ENCODE measurements around the gene SYNGR2. TPM values are rescaled to one million over a fixed set of nuclear protein-coding genes. Genes with fewer than 3 reads are reported as not detected.

The SYNGR2 gene
- total RNA-seq, 2 donors from 2014 or later = 133 to 284 TPM

- no peak for TF ChIP-seq CTCF (IDR thresholded peaks at IDR 0.05)
- no peak for TF ChIP-seq POLR2A (IDR thresholded peaks at IDR 0.05)
- no peak for TF ChIP-seq POLR2AphosphoS5 (IDR thresholded peaks at IDR 0.05)
- Histone ChIP-seq H3K27ac (peak overlapping the region in 1 of 2 donors; percentile 90), H3K4me3 (no peak overlapping the region), H3K4me1 (replicated peaks) (peaks cover 12% of the 10 kb centered on the region), H3K9me3 (no peaks in the 10 kb centered on the region), H3K36me3 (no peaks in the 10 kb centered on the region), H3K27me3 (replicated peaks; ENCODE audit: insufficient read depth) (no peaks in the 10 kb centered on the region)
- WGBS = 78% methylated on average over 6 of the region's 6 CpGs
- no peak for DNase-seq (ENCODE audit: low spot score)
- intact Hi-C loops (cut with DNase I) = no loop called here
Observed at GRCh38 chr17:78126895-78127238, 41.5 kb upstream of the SYNGR2 start.

- intact Hi-C loops (cut with DNase I) = no loop called here
- H3K27ac ChIP-seq = peak overlapping the region; percentile 75 to 90
- no peak for DNase-seq (ENCODE audit: low spot score)
- no peaks in the 10 kb centered on the region for H3K36me3 ChIP-seq
- no peaks in the 10 kb centered on the region for H3K27me3 ChIP-seq (replicated peaks; ENCODE audit: insufficient read depth)
- WGBS = 33% methylated on average over 25 of the region's 25 CpGs
- TF ChIP-seq POLR2A (IDR thresholded peaks at IDR 0.05) (no peak), POLR2AphosphoS5 (IDR thresholded peaks at IDR 0.05) (no peak), CTCF (IDR thresholded peaks at IDR 0.05) (no peak)
- H3K9me3 ChIP-seq = no peaks in the 10 kb centered on the region
- H3K4me1 ChIP-seq (replicated peaks) = peaks cover 12% of the 10 kb centered on the region
- H3K4me3 ChIP-seq = peak overlapping the region; percentile 57 to 89
Observed at GRCh38 chr17:78127239-78127887, 41.0 kb upstream of the SYNGR2 start.

- DNase-seq (ENCODE audit: low spot score) = peak; percentile 70
Observed at GRCh38 chr17:78127888-78128550, 40.4 kb upstream of the SYNGR2 start.

GRCh38 chr17:78128551-78129350 lies 39.6 kb upstream of the SYNGR2 start, which contains the start of gene TMC6:
TMC6 (minus strand) TSS chr17:78128755; CDS start chr17:78126832, 1,923 bp downstream.
- H3K4me1 ChIP-seq (replicated peaks) = peaks cover 12% of the 10 kb centered on the region
- DNase-seq (ENCODE audit: low spot score) = peak; percentile 59
- TF ChIP-seq CTCF (IDR thresholded peaks at IDR 0.05) = no peak
- peak; percentile 72 for TF ChIP-seq POLR2A (IDR thresholded peaks at IDR 0.05)
- TF ChIP-seq POLR2AphosphoS5 (IDR thresholded peaks at IDR 0.05) = peak; percentile 15

More at GRCh38 chr17:78127888-78128550, 40.4 kb upstream of the SYNGR2 start:
- Histone ChIP-seq H3K36me3 (no peaks in the 10 kb centered on the region), H3K9me3 (no peaks in the 10 kb centered on the region), H3K27ac (peak overlapping the region; percentile 75 to 90), H3K4me1 (replicated peaks) (peaks cover 12% of the 10 kb centered on the region), H3K4me3 (peak overlapping the region; percentile 57 to 89), H3K27me3 (replicated peaks; ENCODE audit: insufficient read depth) (no peaks in the 10 kb centered on the region)
- intact Hi-C loops (cut with DNase I) = no loop called here
- TF ChIP-seq POLR2A (IDR thresholded peaks at IDR 0.05) (peak; percentile 6), POLR2AphosphoS5 (IDR thresholded peaks at IDR 0.05) (no peak), CTCF (IDR thresholded peaks at IDR 0.05) (peak in 1 of 4 experiments; percentile 1)
- 9% methylated on average over 20 of the region's 39 CpGs for WGBS

More at GRCh38 chr17:78128551-78129350, 39.6 kb upstream of the SYNGR2 start, which contains the start of gene TMC6:
- intact Hi-C loops (cut with DNase I) = no loop called here
- Histone ChIP-seq H3K36me3 (no peaks in the 10 kb centered on the region), H3K9me3 (no peaks in the 10 kb centered on the region), H3K27ac (peak within 1 kb of the TSS; percentile 75 to 90), H3K27me3 (replicated peaks; ENCODE audit: insufficient read depth) (no peaks in the 10 kb centered on the region), H3K4me3 (peak within 1 kb of the TSS; percentile 57 to 89)
- WGBS = 6% methylated on average over 28 of the region's 54 CpGs

All from prostate gland (tissue), 2 donors.